Progenitor cell of endocrine pancreas (in vitro differentiated cells): Measurements from ENCODE around the gene COP1. TPM values are rescaled to one million over a fixed set of nuclear protein-coding genes. Genes with fewer than 3 reads are reported as not detected.

Experiments
- DNase-seq: peaks from one replicate; pipeline ENCODE4 v3.0.0; 2021; ENCODE audit warnings: low spot score; ENCODE audit not compliant: unreplicated experiment
- H3K27ac Mint-ChIP-seq: 2 replicates; pipeline ENCODE4 v1.8.0; 2021; ENCODE audit warnings: mild to moderate bottlenecking, moderate library complexity, mixed read lengths
- H3K27me3 Mint-ChIP-seq: 2 replicates; pipeline ENCODE4 v1.8.0; 2021; ENCODE audit warnings: mixed read lengths
- H3K36me3 Mint-ChIP-seq: 2 replicates; pipeline ENCODE4 v1.8.0; 2022; ENCODE audit warnings: mixed read lengths; ENCODE audit not compliant: insufficient read depth
- H3K4me1 Mint-ChIP-seq: 2 replicates; pipeline ENCODE4 v1.8.0; 2021; ENCODE audit warnings: low read depth, mixed read lengths
- H3K4me3 Mint-ChIP-seq: 2 replicates; pipeline ENCODE4 v1.8.0; 2021; ENCODE audit warnings: low read depth, mild to moderate bottlenecking, moderate library complexity, mixed read lengths
- H3K9me3 Mint-ChIP-seq: 2 replicates; pipeline ENCODE4 v1.8.0; 2021; ENCODE audit warnings: low read depth, mixed read lengths
- total RNA-seq: library from RNA; stranded (reverse); gene quantifications from 2 replicates; pipeline ENCODE4 v1.2.1, GENCODE V29; 2021
- TF ChIP-seq, protein P1 (sequence below): fragments of 200-600 bp; sonication (generic); IDR thresholded peaks from one replicate; pipeline ENCODE4 v1.5.0; 2021; ENCODE audit warnings: antibody characterized with exemption, mild to moderate bottlenecking; ENCODE audit not compliant: unreplicated experiment

The COP1 gene
- total RNA-seq, 1 donor from 2014 or later = 58.1 TPM

DNA sequence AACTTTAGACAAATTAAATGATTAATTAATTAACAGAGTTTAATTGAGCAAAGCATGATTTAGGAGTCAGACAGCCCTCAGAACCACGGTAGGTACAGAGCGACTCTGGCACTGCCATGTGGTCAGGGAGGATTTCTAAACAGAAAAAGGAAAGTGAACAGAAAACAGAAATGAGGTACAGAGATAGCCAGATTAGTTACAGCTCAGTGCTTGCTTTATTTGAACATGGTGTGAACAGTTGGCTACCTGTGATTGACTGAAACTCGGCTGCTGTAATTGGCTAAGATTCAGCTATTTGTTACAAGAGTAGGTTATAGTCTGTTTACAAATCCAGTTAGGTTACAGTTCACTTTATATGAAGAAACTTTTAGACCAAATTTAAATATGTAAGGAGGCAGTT is 300.7 kb downstream of the COP1 start:
- H3K36me3 Mint-ChIP-seq = peaks cover 33% of the 10 kb centered on the region
- DNase-seq = no peak
- peaks cover 16% of the 10 kb centered on the region for H3K9me3 Mint-ChIP-seq
- TF ChIP-seq, protein P1, sequence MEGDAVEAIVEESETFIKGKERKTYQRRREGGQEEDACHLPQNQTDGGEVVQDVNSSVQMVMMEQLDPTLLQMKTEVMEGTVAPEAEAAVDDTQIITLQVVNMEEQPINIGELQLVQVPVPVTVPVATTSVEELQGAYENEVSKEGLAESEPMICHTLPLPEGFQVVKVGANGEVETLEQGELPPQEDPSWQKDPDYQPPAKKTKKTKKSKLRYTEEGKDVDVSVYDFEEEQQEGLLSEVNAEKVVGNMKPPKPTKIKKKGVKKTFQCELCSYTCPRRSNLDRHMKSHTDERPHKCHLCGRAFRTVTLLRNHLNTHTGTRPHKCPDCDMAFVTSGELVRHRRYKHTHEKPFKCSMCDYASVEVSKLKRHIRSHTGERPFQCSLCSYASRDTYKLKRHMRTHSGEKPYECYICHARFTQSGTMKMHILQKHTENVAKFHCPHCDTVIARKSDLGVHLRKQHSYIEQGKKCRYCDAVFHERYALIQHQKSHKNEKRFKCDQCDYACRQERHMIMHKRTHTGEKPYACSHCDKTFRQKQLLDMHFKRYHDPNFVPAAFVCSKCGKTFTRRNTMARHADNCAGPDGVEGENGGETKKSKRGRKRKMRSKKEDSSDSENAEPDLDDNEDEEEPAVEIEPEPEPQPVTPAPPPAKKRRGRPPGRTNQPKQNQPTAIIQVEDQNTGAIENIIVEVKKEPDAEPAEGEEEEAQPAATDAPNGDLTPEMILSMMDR = no peak
- no peak overlapping the region for H3K27ac Mint-ChIP-seq
- H3K27me3 Mint-ChIP-seq = no peaks in the 10 kb centered on the region
- no peak overlapping the region for H3K4me3 Mint-ChIP-seq
- H3K4me1 Mint-ChIP-seq = no peaks in the 10 kb centered on the region

DNA sequence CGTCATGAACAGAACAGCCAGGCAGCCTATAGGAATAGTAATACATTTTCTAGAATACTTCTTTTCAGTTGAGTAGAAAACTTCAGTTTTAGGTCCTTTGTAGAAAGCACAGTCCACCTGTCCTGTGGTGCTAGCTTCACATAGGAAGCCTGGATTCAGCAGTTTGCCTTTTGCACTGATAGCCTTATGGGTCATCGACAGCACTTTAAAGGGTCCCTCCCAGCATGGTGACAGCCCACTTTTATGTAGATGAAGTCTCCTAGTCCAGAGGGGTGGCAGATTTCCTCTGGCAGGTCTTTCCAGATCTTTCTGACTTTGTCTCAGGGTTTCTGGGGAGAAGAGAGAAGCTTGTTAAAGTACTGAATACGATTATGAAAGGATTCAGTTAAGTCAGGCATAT is 302.3 kb downstream of the COP1 start:
- peaks cover 5% of the 10 kb centered on the region for H3K9me3 Mint-ChIP-seq
- H3K4me1 Mint-ChIP-seq = no peaks in the 10 kb centered on the region
- H3K27me3 Mint-ChIP-seq = no peaks in the 10 kb centered on the region

DNA sequence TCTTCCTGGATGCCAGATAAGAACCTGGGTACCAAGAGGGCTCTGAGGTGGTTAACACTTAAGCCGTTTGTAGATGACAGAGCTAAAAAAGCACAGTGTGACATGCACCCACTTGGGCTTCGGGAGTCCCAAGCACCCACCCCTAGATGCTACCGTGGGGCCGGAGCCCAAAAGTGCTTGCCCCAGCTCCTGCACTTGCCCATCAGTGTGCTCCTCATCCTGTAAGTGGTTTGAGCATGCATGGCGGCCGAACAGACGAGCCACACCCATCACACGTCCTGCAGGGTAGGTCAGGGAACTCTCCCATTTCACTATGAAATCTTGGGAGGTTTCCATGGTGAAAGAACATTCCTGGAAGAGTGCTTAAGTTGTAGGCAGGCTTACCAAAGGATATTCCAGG is 304.8 kb downstream of the COP1 start:
- Mint-ChIP-seq H3K9me3 (no peaks in the 10 kb centered on the region), H3K4me1 (no peaks in the 10 kb centered on the region), H3K36me3 (peaks cover 16% of the 10 kb centered on the region), H3K4me3 (no peak overlapping the region), H3K27me3 (no peaks in the 10 kb centered on the region), H3K27ac (no peak overlapping the region)
- no peak for DNase-seq
- TF ChIP-seq, protein P1 = no peak

More for the DNA sequence above, 302.3 kb downstream of the COP1 start:
- DNase-seq = no peak
- TF ChIP-seq, protein P1 = no peak
- Mint-ChIP-seq H3K27ac (peak overlapping the region; percentile 20), H3K4me3 (no peak overlapping the region), H3K36me3 (peaks cover 21% of the 10 kb centered on the region)

GRCh38 chr1:175901076-175901836 is 305.8 kb downstream of the COP1 start:
- Mint-ChIP-seq H3K27me3 (no peaks in the 10 kb centered on the region), H3K36me3 (peaks cover 16% of the 10 kb centered on the region), H3K9me3 (no peaks in the 10 kb centered on the region), H3K27ac (peak overlapping the region; percentile 40), H3K4me3 (no peak overlapping the region), H3K4me1 (no peaks in the 10 kb centered on the region)
- TF ChIP-seq, protein P1 = no peak
- DNase-seq = no peak

DNA sequence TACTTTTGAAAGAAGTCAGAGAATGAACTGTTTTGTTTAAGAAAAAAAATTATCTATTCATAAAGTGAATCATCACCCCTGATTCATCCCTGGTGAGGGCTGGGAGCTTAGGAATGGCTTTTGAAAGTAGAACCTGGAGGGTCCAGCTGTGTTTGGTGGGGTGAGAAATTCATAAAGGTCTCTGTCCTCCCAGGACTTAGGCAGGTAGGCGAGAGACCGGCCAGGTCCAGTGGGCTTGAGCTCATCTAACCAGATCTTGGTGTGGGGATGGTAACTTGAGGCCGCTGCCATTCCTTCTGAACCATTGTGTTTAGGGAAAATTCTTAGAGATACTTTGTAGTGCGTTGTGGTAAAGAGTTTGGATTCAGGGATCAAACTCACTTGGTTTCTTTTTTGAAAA is 306.9 kb downstream of the COP1 start:
- Mint-ChIP-seq H3K4me1 (no peaks in the 10 kb centered on the region), H3K27me3 (no peaks in the 10 kb centered on the region), H3K36me3 (peaks cover 20% of the 10 kb centered on the region), H3K9me3 (no peaks in the 10 kb centered on the region), H3K4me3 (no peak overlapping the region), H3K27ac (no peak overlapping the region)
- TF ChIP-seq, protein P1 = no peak
- DNase-seq = no peak
